Renal cortex interstitium (tissue), 15 donors: Measurements from ENCODE around the gene CBX1. TPM values are rescaled to one million over a fixed set of nuclear protein-coding genes. Genes with fewer than 3 reads are reported as not detected.

ENCODE experiments used
- DNase-seq, 11 donors: peaks; one replicate each; pipeline ENCODE4 v3.0.0-alpha.2; 2013; ENCODE audit warnings: low read depth in 9 of 11, low spot score in 4 of 11; ENCODE audit errors: extremely low read depth in 1 of 11
- long read RNA-seq, 16 experiments: transcript quantifications; one replicate each; lab custom pipeline, GENCODE V29; 2026
- polyA plus RNA-seq, 3 donors: library from polyadenylated mRNA; unstranded; fragments of 120-200 nt; gene quantifications; one replicate each; pipeline ENCODE4 v1.2.1, GENCODE V29; 2013; ENCODE audit not compliant: insufficient read length in 3 of 3

The CBX1 gene
- polyA plus RNA-seq = 100 to 1,000 TPM; 166 to 209 (median 197) TPM
- long read RNA-seq, donor 1, transcript CBX1-201 (5 exons, 2,232 nt) = major isoform, 26 of 81 reads
- long read RNA-seq, donor 1, partial matches to known transcripts = 52 of 81 reads
- long read RNA-seq, donor 1, other reads (novel, unspliced or antisense) = 0 of 81 reads
- long read RNA-seq, donor 2, transcript CBX1-201 (5 exons, 2,232 nt) = major isoform, 27 of 78 reads
- long read RNA-seq, donor 2, partial matches to known transcripts = 50 of 78 reads
- long read RNA-seq, donor 2, other reads (novel, unspliced or antisense) = 0 of 78 reads
- long read RNA-seq, donor 3, transcript CBX1-201 (5 exons, 2,232 nt) = major isoform, 57 of 108 reads
- long read RNA-seq, donor 3, partial matches to known transcripts = 46 of 108 reads
- long read RNA-seq, donor 3, other reads (novel, unspliced or antisense) = 0 of 108 reads
- long read RNA-seq, donor 4, transcript CBX1-201 (5 exons, 2,232 nt) = major isoform, 40 of 66 reads
- long read RNA-seq, donor 4, partial matches to known transcripts = 23 of 66 reads
- long read RNA-seq, donor 4, other reads (novel, unspliced or antisense) = 0 of 66 reads
- long read RNA-seq, donor 5 = 0 reads
- long read RNA-seq, donor 6, transcript CBX1-201 (5 exons, 2,232 nt) = major isoform, 28 of 83 reads
- long read RNA-seq, donor 6, partial matches to known transcripts = 53 of 83 reads
- long read RNA-seq, donor 6, other reads (novel, unspliced or antisense) = 0 of 83 reads
- long read RNA-seq, donor 7, transcript CBX1-205 (4 exons, 550 nt) = minor isoform, 5 of 112 reads
- long read RNA-seq, donor 7, transcript CBX1-201 (5 exons, 2,232 nt) = major isoform, 56 of 112 reads
- long read RNA-seq, donor 7, partial matches to known transcripts = 49 of 112 reads
- long read RNA-seq, donor 7, other reads (novel, unspliced or antisense) = 0 of 112 reads
- long read RNA-seq, donor 8 = 0 reads
- long read RNA-seq, donor 9, transcript CBX1-201 (5 exons, 2,232 nt) = major isoform, 39 of 54 reads
- long read RNA-seq, donor 9, partial matches to known transcripts = 9 of 54 reads
- long read RNA-seq, donor 9, other reads (novel, unspliced or antisense) = 0 of 54 reads
- long read RNA-seq, donor 10, transcript CBX1-201 (5 exons, 2,232 nt) = major isoform, 37 of 79 reads
- long read RNA-seq, donor 10, partial matches to known transcripts = 39 of 79 reads
- long read RNA-seq, donor 10, other reads (novel, unspliced or antisense) = 0 of 79 reads
- long read RNA-seq, donor 11, transcript CBX1-201 (5 exons, 2,232 nt) = major isoform, 44 of 69 reads
- long read RNA-seq, donor 11, partial matches to known transcripts = 17 of 69 reads
- long read RNA-seq, donor 11, other reads (novel, unspliced or antisense) = 0 of 69 reads
- long read RNA-seq, donor 12, transcript CBX1-201 (5 exons, 2,232 nt) = major isoform, 18 of 47 reads
- long read RNA-seq, donor 12, partial matches to known transcripts = 28 of 47 reads
- long read RNA-seq, donor 12, other reads (novel, unspliced or antisense) = 0 of 47 reads
- long read RNA-seq, donor 13 = 0 reads
- long read RNA-seq, donor 14, transcript CBX1-201 (5 exons, 2,232 nt) = major isoform, 42 of 81 reads
- long read RNA-seq, donor 14, partial matches to known transcripts = 37 of 81 reads
- long read RNA-seq, donor 14, other reads (novel, unspliced or antisense) = 0 of 81 reads
- long read RNA-seq, donor 15, transcript CBX1-201 (5 exons, 2,232 nt) = major isoform, 19 of 28 reads
- long read RNA-seq, donor 15, partial matches to known transcripts = 9 of 28 reads
- long read RNA-seq, donor 15, other reads (novel, unspliced or antisense) = 0 of 28 reads
- long read RNA-seq, donor 16, transcript CBX1-205 (4 exons, 550 nt) = minor isoform, 5 of 176 reads
- long read RNA-seq, donor 16, transcript CBX1-201 (5 exons, 2,232 nt) = major isoform, 90 of 176 reads
- long read RNA-seq, donor 16, partial matches to known transcripts = 72 of 176 reads
- long read RNA-seq, donor 16, other reads (novel, unspliced or antisense) = 5 of 176 reads

DNA sequence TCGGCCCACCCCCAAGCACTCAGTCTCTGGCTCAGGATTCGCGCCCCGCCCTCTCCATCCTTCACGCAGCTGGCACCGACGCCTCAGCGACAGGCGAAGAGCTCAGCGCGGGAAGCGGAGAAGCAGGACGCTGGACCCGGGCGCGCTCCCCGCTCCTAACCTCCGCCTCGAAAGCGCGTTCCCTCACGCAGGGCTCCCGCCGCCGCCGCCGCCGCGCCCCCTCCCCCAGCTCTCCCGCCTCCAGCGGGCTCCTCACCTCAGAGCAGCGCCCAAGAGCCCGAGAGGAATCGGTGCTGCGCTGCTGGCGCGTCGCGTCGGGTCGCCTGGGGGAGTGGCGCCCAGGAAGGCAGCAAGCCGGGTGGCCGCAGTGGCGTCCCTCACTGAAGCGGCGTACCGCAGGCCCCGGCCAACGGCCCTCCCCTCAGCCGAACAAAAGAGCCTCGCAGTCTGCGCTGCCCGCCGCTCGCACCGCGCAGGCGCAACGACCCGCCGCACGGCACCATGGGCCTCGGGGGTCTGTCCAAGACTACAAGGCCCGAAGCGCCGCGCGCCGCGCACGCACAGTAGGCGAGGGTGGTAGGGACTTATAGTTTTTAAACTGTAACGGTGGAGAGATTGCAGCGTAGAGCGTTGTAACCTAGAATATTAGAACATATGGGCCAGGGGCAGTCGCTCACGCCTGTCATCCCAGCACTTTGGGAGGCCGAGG is at the start of gene CBX1:
TSS of gene CBX1 (minus strand) at position 467 of the 709 bp plus-strand sequence. CDS start 24,474 bp downstream, outside the sequence.
- DNase-seq = peak; percentile 85 to 97 (median 93)

- no peak for DNase-seq
Observed at GRCh38 chr17:48150597-48151001, 49.3 kb upstream of the CBX1 start.

- no peak for DNase-seq
Observed at GRCh38 chr17:48149787-48150463, 48.6 kb upstream of the CBX1 start.

- DNase-seq = no peak
Observed at GRCh38 chr17:48148854-48149786, 47.8 kb upstream of the CBX1 start.

DNA sequence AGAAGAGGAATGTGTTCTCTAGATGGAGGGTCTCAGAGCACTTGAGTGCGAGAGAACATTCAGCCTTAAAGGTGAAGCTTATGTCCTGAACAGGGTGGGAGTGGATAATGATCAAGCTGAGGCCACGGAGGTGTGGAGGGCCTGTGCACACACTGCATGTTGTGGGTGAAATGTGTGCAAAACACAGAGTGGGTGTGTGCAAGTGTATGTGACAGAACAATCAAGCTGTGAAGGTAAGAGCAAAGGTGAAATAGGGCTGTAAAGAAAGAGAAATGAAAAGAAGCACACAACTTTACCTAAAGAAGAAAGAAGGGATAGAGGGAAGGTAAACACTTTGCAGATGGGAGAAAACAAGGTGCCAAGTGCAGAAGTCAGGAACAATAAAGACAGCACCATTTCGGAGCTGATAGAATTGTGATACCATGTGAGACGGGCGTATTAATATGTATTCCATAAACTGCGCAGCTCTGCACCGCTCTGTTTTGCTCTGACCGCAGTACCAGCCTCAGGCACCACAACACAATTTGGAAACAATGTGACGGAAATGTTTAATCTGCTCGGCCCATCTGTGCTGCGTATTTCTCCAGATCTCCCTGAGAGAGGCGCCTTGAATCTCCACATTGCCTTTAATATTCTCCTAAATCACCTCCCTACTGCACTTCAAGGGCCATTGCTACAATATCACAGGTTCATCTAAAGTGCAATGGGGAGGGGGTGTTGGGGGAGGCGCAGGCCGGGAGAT is 46.9 kb upstream of the CBX1 start:
- DNase-seq = no peak

DNA sequence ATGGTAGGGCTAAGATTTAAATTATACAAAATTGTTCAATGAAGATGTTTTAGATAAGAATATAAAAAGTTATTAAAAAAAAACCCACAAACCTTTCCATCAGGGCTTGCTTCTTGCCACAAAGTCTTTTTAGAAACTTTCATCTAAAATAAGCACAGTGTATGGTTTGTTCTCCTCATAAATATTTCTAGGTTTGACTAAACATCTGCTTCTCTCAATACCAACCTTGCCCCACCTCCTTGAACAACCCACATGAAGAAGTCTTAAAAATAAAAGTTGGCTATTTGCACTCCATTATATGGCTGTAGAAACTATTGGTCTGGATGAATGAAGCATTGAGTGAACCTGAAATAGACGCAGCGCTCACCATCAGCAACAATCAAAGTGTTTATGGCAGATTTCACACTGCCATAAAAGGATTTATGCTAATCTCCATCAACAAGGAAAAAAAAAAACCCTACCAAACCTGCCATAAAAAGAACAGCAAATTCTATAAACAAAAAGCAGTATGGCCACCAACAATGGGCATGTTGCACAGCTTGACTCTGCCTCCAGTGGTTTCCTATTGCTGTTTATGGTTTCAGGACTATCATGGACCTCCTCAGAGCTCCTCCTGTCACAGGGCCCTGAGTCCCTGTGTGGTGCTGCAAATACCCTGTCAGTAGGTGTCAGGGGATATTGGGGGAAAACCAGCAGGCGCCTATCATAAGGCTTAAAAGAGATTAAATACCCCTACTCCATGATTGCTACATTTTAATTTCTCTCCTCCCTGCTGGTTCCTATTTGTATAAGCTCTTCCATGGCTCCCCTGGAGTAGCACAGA is 43.9 kb upstream of the CBX1 start:
- no peak for DNase-seq

- no peak for DNase-seq
Observed at GRCh38 chr17:48144231-48144630, 43.0 kb upstream of the CBX1 start.

GRCh38 chr17:48143629-48144028 is 42.4 kb upstream of the CBX1 start:
- DNase-seq = no peak

DNA sequence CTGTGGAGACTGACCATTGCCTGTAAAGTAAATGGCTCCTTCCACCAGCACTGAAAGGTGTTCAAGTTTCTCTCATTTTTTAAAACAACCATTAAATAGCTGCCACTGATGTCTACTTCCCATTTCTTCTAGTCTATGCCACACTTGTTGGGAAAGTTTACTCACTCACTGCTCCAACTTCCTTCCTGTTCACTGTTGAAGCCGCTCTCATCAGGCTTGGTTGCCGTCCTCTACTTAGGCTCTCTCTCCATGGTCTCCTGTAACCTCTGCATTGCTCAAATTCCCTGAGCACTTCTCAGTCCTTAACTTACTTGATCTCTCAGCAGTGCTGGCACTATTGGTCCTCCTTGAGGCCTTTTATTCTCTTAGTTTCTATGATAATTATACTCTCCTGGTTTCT is 38.7 kb upstream of the CBX1 start:
- DNase-seq = no peak

GRCh38 chr17:48137656-48138055 is 36.4 kb upstream of the CBX1 start:
- DNase-seq = no peak

DNA sequence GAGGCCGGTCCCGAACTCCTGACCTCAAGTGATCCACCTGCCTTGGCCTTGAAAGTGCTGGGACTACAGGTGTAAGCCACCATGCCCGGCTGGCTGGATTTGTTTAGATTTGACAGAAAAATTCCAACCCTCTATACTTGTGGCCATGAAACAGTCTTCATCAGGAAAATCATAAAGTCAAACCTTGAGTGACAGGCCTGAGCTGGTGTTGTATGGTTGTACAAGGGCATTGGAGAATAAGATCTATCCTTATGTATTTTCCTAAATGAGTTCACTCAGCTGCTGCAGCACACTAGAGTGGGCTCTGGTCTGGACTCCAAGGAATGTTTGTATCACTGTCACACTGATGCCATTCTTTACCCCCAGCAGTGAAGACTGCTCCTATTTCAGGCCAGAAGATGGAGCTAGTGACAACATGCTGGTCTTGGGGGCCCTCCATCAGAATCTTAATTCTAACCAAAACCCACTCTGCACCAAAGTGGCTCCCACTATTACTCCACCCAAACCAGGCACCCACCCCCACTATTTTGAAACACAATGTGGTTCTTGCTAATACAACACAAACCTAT is 33.7 kb upstream of the CBX1 start:
- no peak for DNase-seq

DNA sequence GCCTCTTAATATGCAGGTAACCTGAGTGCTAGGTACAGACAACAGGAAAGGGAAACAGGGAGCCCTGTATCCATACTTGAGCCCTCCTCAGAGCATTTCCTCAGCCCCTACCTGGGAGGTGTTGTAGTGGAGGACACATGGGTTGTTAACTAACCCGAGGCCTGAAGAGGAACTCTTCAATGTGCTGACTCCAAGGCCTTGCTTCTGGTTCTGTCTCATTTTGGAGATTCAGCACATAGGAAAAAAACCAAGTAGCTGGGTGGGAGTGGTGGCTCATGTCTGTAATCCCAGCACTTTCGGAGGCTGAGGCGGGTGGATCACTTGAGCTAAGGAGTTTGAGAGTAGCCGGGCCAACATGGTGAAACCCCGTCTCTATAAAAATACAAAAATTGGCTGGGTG is 31.1 kb upstream of the CBX1 start:
- DNase-seq = no peak

DNA sequence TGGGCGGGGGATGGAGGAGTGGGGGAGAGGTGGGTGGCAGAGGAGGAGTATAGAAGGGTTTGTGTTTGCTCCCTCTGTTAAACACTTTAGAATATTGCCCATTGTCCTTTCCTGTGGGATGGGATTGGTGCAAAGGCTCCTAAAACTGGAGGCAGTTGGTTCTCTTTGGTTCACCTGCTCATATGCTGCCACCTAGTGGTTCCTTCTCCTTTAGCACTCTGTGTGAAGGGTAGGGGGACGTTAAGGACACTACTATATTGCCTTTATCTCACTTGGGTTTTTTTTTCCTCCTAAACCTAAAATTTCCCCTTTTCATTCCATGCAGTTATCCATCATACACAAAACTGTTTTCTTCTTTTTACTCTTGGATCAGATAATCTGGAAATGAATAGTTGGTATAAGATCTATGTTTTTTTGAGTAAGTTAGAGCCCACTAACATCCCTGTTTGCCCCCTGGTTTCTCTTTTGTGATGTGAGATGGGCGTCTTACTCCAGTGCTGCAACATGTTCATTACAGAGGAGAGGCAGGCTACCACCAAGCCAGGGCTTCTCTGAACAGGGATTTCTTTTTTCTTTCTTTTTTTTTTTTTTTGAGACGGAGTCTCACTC is 30.0 kb upstream of the CBX1 start:
- peak in 5 of 11 donors; percentile 63 to 78 (median 68) for DNase-seq
